Immature natural killer cell (primary cell): Measurements from ENCODE around the gene ZNF274. TPM values are rescaled to one million over a fixed set of nuclear protein-coding genes. Genes with fewer than 3 reads are reported as not detected.

Experiments
- DNase-seq, 3 donors: peaks; one replicate each; pipeline ENCODE4 v3.0.0; 2022; ENCODE audit warnings: mixed read lengths in 1 of 3
- H3K27ac Mint-ChIP-seq, 6 donors: one replicate each; pipeline ENCODE4 v1.8.0; 2020; ENCODE audit warnings: mixed read lengths in 6 of 6, mild to moderate bottlenecking in 5 of 6, inconsistent platforms in 4 of 6, moderate library complexity in 3 of 6
- H3K27me3 Mint-ChIP-seq, 3 donors: one replicate each; pipeline ENCODE4 v1.8.0; 2020 to 2021; ENCODE audit warnings: low read depth in 3 of 3, mild to moderate bottlenecking in 3 of 3, mixed read lengths in 3 of 3, moderate library complexity in 3 of 3, inconsistent platforms in 1 of 3
- H3K36me3 Mint-ChIP-seq, 3 donors: one replicate each; pipeline ENCODE4 v1.8.0; 2020; ENCODE audit warnings: mixed read lengths in 3 of 3, inconsistent platforms in 2 of 3, mild to moderate bottlenecking in 2 of 3
- H3K4me1 Mint-ChIP-seq, 2 donors: one replicate each; pipeline ENCODE4 v1.8.0; 2020; ENCODE audit warnings: inconsistent platforms in 2 of 2, mild to moderate bottlenecking in 2 of 2, mixed read lengths in 2 of 2, moderate library complexity in 1 of 2
- H3K4me3 Mint-ChIP-seq, 5 donors: one replicate each; pipeline ENCODE4 v1.8.0; 2020; ENCODE audit warnings: mild to moderate bottlenecking in 5 of 5, mixed read lengths in 5 of 5, inconsistent platforms in 3 of 5, moderate library complexity in 3 of 5
- H3K9me3 Mint-ChIP-seq, 6 donors: one replicate each; pipeline ENCODE4 v1.8.0; 2020; ENCODE audit warnings: mild to moderate bottlenecking in 6 of 6, mixed read lengths in 6 of 6, inconsistent platforms in 4 of 6, moderate library complexity in 3 of 6
- polyA plus RNA-seq, 3 donors: library from polyadenylated mRNA; unstranded; fragments of 300-500 nt; fragmentation: Illumina TruSeq; gene quantifications; one replicate each; pipeline ENCODE4 v1.2.3, GENCODE V29; 2021

The ZNF274 gene
- polyA plus RNA-seq, 3 donors from 2014 or later, result 12.5 to 26.2 (median 20.2) TPM

DNA sequence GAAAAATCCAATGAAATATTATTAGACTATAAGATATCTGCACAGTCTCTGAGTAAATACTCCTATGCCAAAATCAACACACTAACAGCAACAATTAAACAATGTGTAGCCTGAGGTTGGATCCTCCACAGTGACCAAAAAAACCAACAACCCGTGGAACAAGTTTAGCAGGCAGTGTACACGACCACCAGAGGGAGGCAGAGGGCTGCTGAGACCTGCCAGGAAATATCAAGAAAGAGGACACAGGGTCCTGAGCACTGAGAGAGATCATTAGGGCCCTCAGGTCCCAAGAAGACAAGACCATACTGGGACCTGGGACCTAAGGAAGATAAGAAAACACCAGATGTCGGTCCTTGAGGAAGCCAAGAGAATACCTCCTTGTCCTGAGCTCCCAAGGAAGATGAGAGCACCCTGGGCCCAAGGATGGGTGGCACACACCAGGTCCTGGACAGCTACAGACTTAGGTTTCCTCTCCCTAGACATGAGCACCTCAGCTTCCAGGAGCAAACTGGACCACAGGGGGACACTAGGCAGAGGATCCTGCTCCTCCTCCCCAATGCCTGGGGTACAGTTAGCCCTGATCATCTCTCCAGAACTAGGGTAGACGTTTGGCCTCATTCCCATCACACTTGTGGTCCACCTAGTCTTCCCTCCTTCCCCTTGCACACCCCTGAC lies 822 bp upstream of the ZNF274 start:
- peak overlapping the region; percentile 97 to 99 (median 98) for H3K27ac Mint-ChIP-seq
- peak overlapping the region; percentile 90 to 96 (median 94) for H3K4me3 Mint-ChIP-seq
- H3K4me1 Mint-ChIP-seq, result peaks cover 24 to 33% of the 10 kb centered on the region in 2 donors
- peaks cover 49 to 77% (median 68%) of the 10 kb centered on the region in 6 donors for H3K9me3 Mint-ChIP-seq
- peaks cover 11 to 19% (median 17%) of the 10 kb centered on the region in 3 donors for H3K27me3 Mint-ChIP-seq
- peak; percentile 54 to 58 (median 56) for DNase-seq
- peaks cover 33 to 52% (median 35%) of the 10 kb centered on the region in 3 donors for H3K36me3 Mint-ChIP-seq

- Mint-ChIP-seq H3K27ac (peak overlapping the region; percentile 97 to 99 (median 98)), H3K4me3 (peak overlapping the region; percentile 90 to 96 (median 94)), H3K4me1 (peaks cover 24 to 33% of the 10 kb centered on the region in 2 donors), H3K27me3 (peaks cover 11 to 19% (median 17%) of the 10 kb centered on the region in 3 donors), H3K36me3 (peaks cover 33 to 51% (median 40%) of the 10 kb centered on the region in 3 donors), H3K9me3 (peaks cover 50 to 77% (median 66%) of the 10 kb centered on the region in 6 donors)
- DNase-seq, result no peak
These were observed 278 bp upstream of the ZNF274 start for GRCh38 chr19:58182577-58182988.

- H3K27me3 Mint-ChIP-seq, result peaks cover 11 to 19% (median 17%) of the 10 kb centered on the region in 3 donors
- H3K36me3 Mint-ChIP-seq, result peaks cover 34 to 52% (median 45%) of the 10 kb centered on the region in 3 donors
- H3K4me3 Mint-ChIP-seq, result peak overlapping the region; percentile 90 to 96 (median 94)
- DNase-seq, result no peak
- peaks cover 24 to 33% of the 10 kb centered on the region in 2 donors for H3K4me1 Mint-ChIP-seq
- H3K9me3 Mint-ChIP-seq, result peaks cover 51 to 78% (median 69%) of the 10 kb centered on the region in 6 donors
- H3K27ac Mint-ChIP-seq, result peak overlapping the region; percentile 97 to 99 (median 98)
These were observed 955 bp downstream of the ZNF274 start for GRCh38 chr19:58183817-58184215.

DNA sequence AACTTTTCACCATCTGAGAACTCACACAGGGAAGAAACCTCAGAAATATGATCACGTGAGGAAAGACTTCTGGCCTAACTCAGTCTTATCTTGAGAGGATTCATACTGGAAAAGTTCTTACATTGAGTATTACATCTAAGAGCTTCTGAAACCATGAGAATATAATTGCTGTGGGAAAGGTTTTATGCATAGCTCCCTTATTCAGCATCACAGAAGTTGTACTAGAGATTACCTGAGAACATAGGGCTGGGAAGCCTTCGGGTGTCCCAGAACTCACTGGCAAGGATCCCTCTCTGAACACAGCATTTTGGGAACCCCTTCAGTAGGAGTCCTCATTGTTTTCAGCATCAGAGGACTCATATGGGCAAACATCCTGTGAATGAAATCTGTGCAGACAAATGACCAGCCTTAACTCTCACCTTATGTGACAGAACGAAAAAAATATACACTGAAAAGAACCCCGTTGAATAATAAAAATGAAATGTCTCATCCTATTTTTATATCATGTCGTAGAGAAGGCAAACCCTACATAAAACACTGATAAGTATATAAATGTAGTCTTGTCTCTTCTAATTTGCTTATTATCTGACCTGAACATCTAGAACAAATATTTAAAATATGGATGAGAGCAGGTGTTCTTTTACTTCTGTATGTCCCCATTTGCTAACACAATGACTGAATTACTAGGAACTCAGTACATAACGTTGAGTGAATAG lies 14.2 kb downstream of the ZNF274 start:
- Mint-ChIP-seq H3K9me3 (peaks cover 73 to 99% (median 93%) of the 10 kb centered on the region in 6 donors), H3K4me3 (peak overlapping the region in 2 of 5 donors; percentile 5 to 21), H3K27me3 (peaks cover 0 to 6% (median 2%) of the 10 kb centered on the region in 3 donors), H3K36me3 (peaks cover 63 to 82% (median 77%) of the 10 kb centered on the region in 3 donors), H3K4me1 (peaks cover 0 to 5% of the 10 kb centered on the region in 2 donors), H3K27ac (no peak overlapping the region)
- DNase-seq, result peak in 2 of 3 donors; percentile 15 to 16

DNA sequence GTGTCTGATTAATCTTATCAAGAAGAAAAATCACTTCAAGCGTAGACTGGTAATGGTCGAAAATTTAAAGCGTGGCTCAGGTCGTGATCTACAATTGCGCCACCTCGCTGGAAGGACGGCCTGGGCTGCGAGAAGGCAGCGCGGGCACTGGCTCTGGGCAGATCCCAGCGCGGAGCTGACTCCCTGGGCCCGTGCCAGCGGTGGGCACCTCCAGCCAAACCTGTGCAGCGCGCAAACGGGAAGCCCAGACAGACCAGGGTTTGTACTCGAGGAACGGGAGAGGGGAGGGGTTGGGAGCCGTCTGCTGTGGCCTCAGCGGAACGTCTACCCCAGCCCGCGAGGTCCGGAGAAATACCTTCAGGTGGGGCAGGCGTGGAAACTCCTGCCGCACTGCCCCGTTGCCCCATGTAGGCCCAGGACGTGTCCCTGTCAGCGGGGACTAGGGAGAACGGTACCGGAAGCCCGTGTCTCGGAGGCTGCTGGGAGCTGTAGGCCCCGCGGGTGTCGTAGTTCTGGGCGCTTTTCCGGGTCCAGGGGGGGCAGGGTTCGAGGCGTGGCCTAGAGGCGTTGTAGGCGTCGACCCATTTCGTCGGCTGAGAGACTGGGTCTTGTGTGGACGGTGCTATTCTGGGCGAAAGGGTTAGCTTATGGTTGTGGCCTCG lies 21.1 kb downstream of the ZNF274 start:
- H3K4me3 Mint-ChIP-seq, result no peak overlapping the region
- H3K36me3 Mint-ChIP-seq, result peaks cover 62 to 74% (median 70%) of the 10 kb centered on the region in 3 donors
- H3K4me1 Mint-ChIP-seq, result peaks cover 7 to 9% of the 10 kb centered on the region in 2 donors
- H3K27me3 Mint-ChIP-seq, result peaks cover 0 to 6% (median 2%) of the 10 kb centered on the region in 3 donors
- no peak for DNase-seq
- peaks cover 58 to 98% (median 93%) of the 10 kb centered on the region in 6 donors for H3K9me3 Mint-ChIP-seq
- H3K27ac Mint-ChIP-seq, result no peak overlapping the region

- Mint-ChIP-seq H3K9me3 (peaks cover 58 to 98% (median 94%) of the 10 kb centered on the region in 6 donors), H3K27ac (no peak overlapping the region), H3K27me3 (peaks cover 0 to 6% (median 2%) of the 10 kb centered on the region in 3 donors), H3K36me3 (peaks cover 67 to 78% (median 74%) of the 10 kb centered on the region in 3 donors), H3K4me1 (peaks cover 7 to 9% of the 10 kb centered on the region in 2 donors), H3K4me3 (peak overlapping the region in 1 of 5 donors; percentile 21)
- DNase-seq, result no peak
These were observed 21.7 kb downstream of the ZNF274 start for GRCh38 chr19:58204566-58204965.

- DNase-seq, result no peak
- H3K9me3 Mint-ChIP-seq, result peaks cover 68 to 99% (median 98%) of the 10 kb centered on the region in 6 donors
- peaks cover 2 to 9% of the 10 kb centered on the region in 2 donors for H3K4me1 Mint-ChIP-seq
- peaks cover 0 to 6% (median 2%) of the 10 kb centered on the region in 3 donors for H3K27me3 Mint-ChIP-seq
- peaks cover 88 to 95% (median 91%) of the 10 kb centered on the region in 3 donors for H3K36me3 Mint-ChIP-seq
- H3K4me3 Mint-ChIP-seq, result peak overlapping the region in 1 of 5 donors; percentile 15
- H3K27ac Mint-ChIP-seq, result no peak overlapping the region
These were observed 26.7 kb downstream of the ZNF274 start for GRCh38 chr19:58209577-58209976.

- peak overlapping the region in 1 of 5 donors; percentile 36 for H3K4me3 Mint-ChIP-seq
- peaks cover 0 to 4% (median 0%) of the 10 kb centered on the region in 3 donors for H3K27me3 Mint-ChIP-seq
- no peak for DNase-seq
- H3K4me1 Mint-ChIP-seq, result peaks cover 0 to 2% of the 10 kb centered on the region in 2 donors
- H3K27ac Mint-ChIP-seq, result no peak overlapping the region
- H3K9me3 Mint-ChIP-seq, result peaks cover 60 to 97% (median 93%) of the 10 kb centered on the region in 6 donors
- H3K36me3 Mint-ChIP-seq, result peaks cover 65 to 70% (median 67%) of the 10 kb centered on the region in 3 donors
These were observed 29.6 kb downstream of the ZNF274 start for GRCh38 chr19:58212336-58213074.

DNA sequence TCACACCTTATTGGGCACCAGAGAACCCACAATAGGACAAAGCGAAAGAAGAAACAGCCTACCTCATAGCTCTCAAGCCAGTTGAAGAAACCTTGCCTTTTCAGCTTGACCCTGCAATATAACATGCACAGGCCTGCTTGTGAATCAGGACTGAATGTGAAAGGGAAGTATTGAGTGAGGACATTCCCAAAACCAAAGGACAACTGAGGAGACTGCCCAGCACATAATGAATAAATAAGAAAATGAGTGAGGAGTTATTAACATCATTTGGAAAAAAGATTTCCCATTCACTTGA lies 30.2 kb downstream of the ZNF274 start:
- no peak overlapping the region for H3K27ac Mint-ChIP-seq
- peaks cover 58 to 97% (median 93%) of the 10 kb centered on the region in 6 donors for H3K9me3 Mint-ChIP-seq
- H3K36me3 Mint-ChIP-seq, result peaks cover 59 to 65% (median 62%) of the 10 kb centered on the region in 3 donors
- no peak for DNase-seq
- H3K4me3 Mint-ChIP-seq, result no peak overlapping the region
- H3K4me1 Mint-ChIP-seq, result no peaks in the 10 kb centered on the region
- peaks cover 0 to 2% (median 0%) of the 10 kb centered on the region in 3 donors for H3K27me3 Mint-ChIP-seq

GRCh38 chr19:58217069-58217481 lies 34.2 kb downstream of the ZNF274 start:
- Mint-ChIP-seq H3K27me3 (peaks cover 0 to 3% (median 0%) of the 10 kb centered on the region in 3 donors), H3K9me3 (peaks cover 32 to 70% (median 61%) of the 10 kb centered on the region in 6 donors), H3K4me3 (no peak overlapping the region), H3K4me1 (no peaks in the 10 kb centered on the region), H3K27ac (no peak overlapping the region), H3K36me3 (peaks cover 20 to 26% (median 26%) of the 10 kb centered on the region in 3 donors)
- DNase-seq, result no peak

DNA sequence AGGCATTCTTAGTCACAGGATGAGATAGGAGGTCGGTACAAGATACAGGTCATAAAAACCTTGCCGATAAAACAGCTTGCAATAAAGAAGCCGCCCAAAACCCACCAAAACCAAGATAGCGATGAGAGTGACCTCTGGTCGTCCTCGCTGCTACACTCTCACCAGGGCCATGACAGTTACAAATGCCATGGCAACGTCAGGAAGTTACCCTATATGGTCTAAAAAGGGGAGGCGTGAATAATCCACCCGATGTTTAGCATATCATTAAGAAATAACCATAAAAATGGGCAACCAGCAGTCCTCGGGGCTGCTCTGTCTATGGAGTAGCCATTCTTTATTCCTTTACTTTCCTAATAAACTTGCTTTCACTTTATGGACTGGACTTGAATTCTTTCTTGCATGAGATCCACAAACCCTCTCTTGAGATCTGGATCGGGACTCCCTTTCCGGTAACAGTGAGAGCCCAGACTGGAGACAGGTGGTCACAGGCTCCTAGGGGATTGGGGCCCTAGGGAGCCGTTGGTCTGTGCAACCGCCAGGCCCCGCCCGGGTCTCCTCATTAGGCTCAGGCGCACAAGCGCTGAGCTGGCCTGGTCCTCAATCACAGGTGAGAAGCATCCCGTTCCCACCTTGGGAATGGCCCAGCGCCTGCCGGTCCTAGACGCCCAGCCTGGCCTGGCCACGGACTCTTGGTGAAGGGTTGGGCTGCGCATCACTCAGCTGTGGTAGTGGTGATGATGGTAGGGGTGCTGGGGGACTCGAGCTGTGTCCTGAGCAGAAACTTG lies 34.9 kb downstream of the ZNF274 start:
- Mint-ChIP-seq H3K4me3 (no peak overlapping the region), H3K27me3 (peaks cover 0 to 3% (median 2%) of the 10 kb centered on the region in 3 donors), H3K9me3 (peaks cover 28 to 68% (median 61%) of the 10 kb centered on the region in 6 donors), H3K27ac (no peak overlapping the region), H3K4me1 (no peaks in the 10 kb centered on the region), H3K36me3 (peaks cover 12 to 22% (median 21%) of the 10 kb centered on the region in 3 donors)
- DNase-seq, result no peak

GRCh38 chr19:58218899-58219298 lies 36.0 kb downstream of the ZNF274 start:
- peak in 2 of 3 donors; percentile 19 to 36 for DNase-seq
- Mint-ChIP-seq H3K4me1 (no peaks in the 10 kb centered on the region), H3K27me3 (peaks cover 0 to 3% (median 2%) of the 10 kb centered on the region in 3 donors), H3K27ac (no peak overlapping the region), H3K9me3 (peaks cover 23 to 62% (median 50%) of the 10 kb centered on the region in 6 donors), H3K4me3 (no peak overlapping the region), H3K36me3 (peaks cover 3 to 16% (median 11%) of the 10 kb centered on the region in 3 donors)
